K562 (cell line): ENCODE measurements around the gene ANKRD44. TPM values are rescaled to one million over a fixed set of nuclear protein-coding genes. Genes with fewer than 3 reads are reported as not detected.

Source experiments
- ATAC-seq: fragments of 200-7000 bp; cut with Tn5 transposase; 3 replicates; pipeline ENCODE4 v1.9.1; 2020; ENCODE audit warnings: moderate library complexity
- BruUV-seq: library from RNA; stranded (reverse); fragments of 400-500 nt; replicated peaks from 2 replicates; lab custom pipeline; 2021; lab: Mats Ljungman, UMichigan
- CTCF ChIA-PET: fragments of 300-600 bp; formaldehyde crosslinking; extraction: SDS; loops from one replicate; lab custom pipeline; 2021; ENCODE audit warnings: low intra/inter-chr PET ratio; lab: Yijun Ruan, JAX
- POLR2A ChIA-PET: fragments of 300-600, 350-650 bp; sonication (Branson Sonifier 250); formaldehyde crosslinking; extraction: SDS; loops from one replicate; lab custom pipeline; 2021; ENCODE audit warnings: antibody characterized with exemption, inconsistent platforms; lab: Yijun Ruan, JAX
- DNase-seq, 4 experiments: peaks; one replicate each; pipeline versions ENCODE4 v3.0.0 to v3.0.0-alpha.2; 2011 to 2018; ENCODE audit warnings: low spot score in 3 of 4, mixed read lengths in 3 of 4; ENCODE audit errors: extremely low read depth in 1 of 4
- FAIRE-seq: peaks from 2 replicates; lab custom pipeline; 2011; peaks lifted over from hg19 to GRCh38; lab: Jason Lieb, UNC
- H2AFZ ChIP-seq: 2 replicates; pipeline ENCODE4 v1.6.0; 2011; ENCODE audit warnings: low read depth, low read length, control low read depth, inconsistent platforms
- H3K27ac ChIP-seq: fragments of 200-600 bp; 3 replicates; pipeline ENCODE4 v1.8.0; 2011; ENCODE audit warnings: low read depth, mild to moderate bottlenecking, control low read depth, inconsistent platforms, low read length, moderate library complexity, mixed read lengths; ENCODE audit errors: extremely low read depth
- H3K27me3 ChIP-seq, 2 experiments: fragments of 300-600 bp in 1 of 2; 2 replicates in 1 of 2; 3 replicates in 1 of 2; pipeline versions ENCODE4 v1.6.0 to v1.8.0; 2011; ENCODE audit warnings: inconsistent platforms in 2 of 2, low read length in 2 of 2, mild to moderate bottlenecking in 1 of 2, mixed read lengths in 1 of 2, moderate library complexity in 1 of 2; ENCODE audit not compliant: control insufficient read depth in 2 of 2, insufficient read depth in 2 of 2
- H3K36me3 ChIP-seq: fragments of 300-600 bp; 3 replicates; pipeline ENCODE4 v1.8.0; 2011; ENCODE audit warnings: mild to moderate bottlenecking, low read length, inconsistent platforms; ENCODE audit not compliant: control insufficient read depth, insufficient read depth
- H3K4me1 ChIP-seq, 2 experiments: fragments of 200-600 bp in 1 of 2; replicated peaks in 1 of 2; 2 replicates in 1 of 2; 3 replicates in 1 of 2; pipeline versions ENCODE4 v1.5.1 to v1.8.0; 2011; ENCODE audit warnings: inconsistent platforms in 2 of 2, low read length in 2 of 2, mild to moderate bottlenecking in 1 of 2, mixed read lengths in 1 of 2, moderate library complexity in 1 of 2; ENCODE audit not compliant: control insufficient read depth in 2 of 2, insufficient read depth in 2 of 2
- H3K4me2 ChIP-seq: 2 replicates; pipeline ENCODE4 v1.6.1; 2011; ENCODE audit warnings: low read length, control low read depth, inconsistent platforms, mixed read lengths; ENCODE audit not compliant: insufficient read depth
- H3K4me3 ChIP-seq: fragments of 200-600 bp; sonication (generic), shearing (Covaris generic); 2 replicates; pipeline ENCODE4 v1.5.1; 2016; ENCODE audit warnings: control low read depth, inconsistent platforms
- H3K79me2 ChIP-seq: fragments of 200-600 bp; 3 replicates; pipeline ENCODE4 v1.8.0; 2011; ENCODE audit warnings: low read length, inconsistent platforms; ENCODE audit not compliant: control insufficient read depth, insufficient read depth
- H3K9ac ChIP-seq, 2 experiments: 2 replicates each; pipeline versions ENCODE4 v1.6.0 to v1.6.1; 2011; ENCODE audit warnings: low read depth in 2 of 2, low read length in 2 of 2, control low read depth in 1 of 2, inconsistent platforms in 1 of 2, mild to moderate bottlenecking in 1 of 2, mixed read lengths in 1 of 2; ENCODE audit not compliant: insufficient read depth in 1 of 2
- H3K9me1 ChIP-seq: one replicate; pipeline ENCODE4 v1.6.0; 2011; ENCODE audit warnings: inconsistent platforms, mild to moderate bottlenecking, low read length, moderate library complexity; ENCODE audit not compliant: control insufficient read depth, insufficient read depth
- H3K9me3 ChIP-seq: replicated peaks from 2 replicates; pipeline ENCODE4 v1.5.1; 2011; ENCODE audit warnings: low read depth, low read length, inconsistent platforms; ENCODE audit not compliant: control insufficient read depth, insufficient read depth
- H4K20me1 ChIP-seq: replicated peaks from 2 replicates; pipeline ENCODE4 v1.6.1; 2011; ENCODE audit warnings: low read length, inconsistent platforms, mixed read lengths; ENCODE audit not compliant: control insufficient read depth, insufficient read depth
- CREB1 ChIP-seq, 2 experiments: sonication (generic) in 1 of 2; formaldehyde crosslinking in 1 of 2; IDR thresholded peaks; 2 replicates each; pipeline versions ENCODE4 v1.6.1 to v1.8.0; 2012 to 2022; ENCODE audit warnings: inconsistent platforms in 1 of 2, mild to moderate bottlenecking in 1 of 2, missing genetic modification reagents in 1 of 2, moderate library complexity in 1 of 2
- ESRRA ChIP-seq: fragments of 450-650 bp; IDR thresholded peaks from 2 replicates; pipeline ENCODE4 v1.6.1; 2014; ENCODE audit warnings: low read depth, mild to moderate bottlenecking, moderate library complexity, borderline replicate concordance
- HDAC1 ChIP-seq, 2 experiments: fragments of 450-650 bp; IDR thresholded peaks; 2 replicates each; pipeline ENCODE4 v1.6.1; 2016 to 2017; ENCODE audit warnings: inconsistent platforms in 1 of 2, mild to moderate bottlenecking in 1 of 2, moderate library complexity in 1 of 2
- HIVEP1 ChIP-seq: fragments of 250-450 bp; sonication (Bioruptor Pico); IDR thresholded peaks from 2 replicates; pipeline ENCODE4 v1.4.0; 2020; ENCODE audit warnings: mild to moderate bottlenecking
- MED1 ChIP-seq: sonication (generic); formaldehyde crosslinking; IDR thresholded peaks from 2 replicates; pipeline ENCODE4 v1.8.1; 2023; ENCODE audit warnings: missing genetic modification reagents, borderline replicate concordance
- POLR3G ChIP-seq: IDR thresholded peaks from 2 replicates; pipeline ENCODE4 v1.6.1; 2011; ENCODE audit not compliant: insufficient read length, insufficient replicate concordance; ENCODE audit errors: extremely low read depth
- PYGO2 ChIP-seq: fragments of 450-650 bp; IDR thresholded peaks from 2 replicates; pipeline ENCODE4 v1.6.1; 2016; ENCODE audit warnings: mild to moderate bottlenecking, missing genetic modification characterization, moderate library complexity, missing compliant biosample characterization
- ZNF644 ChIP-seq: fragments of 200-800 bp; sonication (Bioruptor generic); IDR thresholded peaks from 2 replicates; pipeline ENCODE4 v1.6.1; 2016; ENCODE audit warnings: low read depth, missing genetic modification characterization, missing compliant biosample characterization
- ZNF668 ChIP-seq: fragments of 250-450 bp; sonication (Bioruptor Pico); IDR thresholded peaks from 2 replicates; pipeline ENCODE4 v1.8.0; 2022; ENCODE audit warnings: mild to moderate bottlenecking, inconsistent platforms
- WGBS: fragments of 100-300 bp; shearing (Covaris generic); methylation state at CpG from one replicate; pipeline ENCODE4 v1.1.6; 2016; ENCODE audit warnings: low coverage, mixed read lengths; ENCODE audit not compliant: insufficient coverage; ENCODE audit errors: missing lambda C conversion rate; 5-methylcytosine and 5-hydroxymethylcytosine counted together
- in situ Hi-C: fragments of 300-500 bp; cut with MboI; formaldehyde crosslinking; loops from 4 replicates; pipeline ENCODE4 v1.15.0; 2018; ENCODE audit warnings: inconsistent platforms, mixed read lengths
- intact Hi-C: fragments of 100-400 bp; cut with micrococcal nuclease; formaldehyde crosslinking; loops from 2 replicates; pipeline ENCODE4 v1.14.2; 2022
- polyA plus RNA-seq, 8 experiments: library from polyadenylated mRNA; depleted of rRNA in 4 of 8; stranded (reverse) in 5 of 8; unstranded in 3 of 8; fragments of >200 nt; fragmentation: Nextera tagmentation in 2 of 8; fragmentation: Illumina TruSeq in 1 of 8; extraction: Ambion mirVana in 2 of 8; extraction: Trizol in 1 of 8; gene quantifications; 2 replicates each; pipeline versions ENCODE4 v1.2.1 to v1.2.3, GENCODE V29; 2011 to 2014; ENCODE audit warnings: inconsistent platforms in 1 of 8, missing spikeins in 1 of 8
- total RNA-seq, 7 experiments: library from RNA; depleted of rRNA in 6 of 7; stranded (reverse); fragments of >200 nt in 6 of 7; fragmentation: Illumina TruSeq in 2 of 7; extraction: Trizol in 2 of 7; gene quantifications; 2 replicates each; pipeline versions ENCODE4 v1.2.1 to v1.2.3, GENCODE V29; 2011 to 2021; ENCODE audit warnings: low replicate concordance in 1 of 7
- TF ChIP-seq, protein P1 (sequence below): sonication (generic); IDR thresholded peaks from 2 replicates; pipeline ENCODE4 v1.6.1; 2016
- TF ChIP-seq, protein P2 (sequence below), 2 experiments: fragments of 450-650 bp; IDR thresholded peaks; 2 replicates each; pipeline ENCODE4 v1.6.1; 2016; ENCODE audit warnings: mild to moderate bottlenecking in 2 of 2, borderline replicate concordance in 1 of 2, low read depth in 1 of 2, moderate library complexity in 1 of 2
- TF ChIP-seq, protein P3 (sequence below): sonication (generic); formaldehyde crosslinking; IDR thresholded peaks from 2 replicates; pipeline ENCODE4 v1.9.0; 2022; ENCODE audit warnings: mild to moderate bottlenecking, missing genetic modification reagents

ANKRD44 gene
- total and polyA plus RNA-seq, 9 of the 15 experiments (the other 6 are each of a cell fraction or from before 2014, with no cell fraction given) = 0.03 to 0.64 (median 0.07) TPM; not detected in 3

DNA sequence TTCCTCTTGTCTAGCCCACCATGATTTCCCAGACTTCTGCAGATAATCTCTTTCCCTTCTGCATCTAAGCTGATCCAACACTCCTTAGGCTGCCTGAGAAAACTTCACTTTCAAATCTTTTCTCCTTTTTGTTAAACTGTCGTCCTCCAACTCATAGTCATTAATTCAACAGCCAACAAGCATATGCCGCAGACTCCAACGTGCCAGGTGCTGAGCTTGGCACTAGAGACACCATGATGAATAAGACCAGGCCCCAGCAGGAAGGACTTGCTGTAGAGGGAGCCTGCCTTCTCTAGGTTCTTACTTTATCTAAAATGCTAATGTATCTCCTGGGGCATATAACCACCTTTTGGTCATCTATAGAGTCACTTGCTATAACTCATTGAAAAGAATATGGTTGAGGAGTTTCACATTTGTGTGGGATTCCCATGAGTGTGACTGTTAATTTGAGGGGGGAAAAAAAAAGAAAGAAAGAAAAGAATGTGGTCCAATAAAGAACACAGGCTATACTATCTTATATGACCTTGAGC, 51.0 kb downstream of the ANKRD44 start:
- ATAC-seq (no peak), FAIRE-seq (no peak), DNase-seq (no peak)
- Histone ChIP-seq H4K20me1 (no peaks in the 10 kb centered on the region), H3K9ac (no peak overlapping the region), H3K4me2 (no peak overlapping the region), H3K36me3 (no peaks in the 10 kb centered on the region), H3K9me3 (no peaks in the 10 kb centered on the region), H3K9me1 (no peaks in the 10 kb centered on the region), H3K27ac (no peak overlapping the region), H3K27me3 (peaks cover 0 to 6% of the 10 kb centered on the region in 2 experiments; a peak in 2 of 5 replicates), H3K4me3 (no peak overlapping the region), H2AFZ (no peak overlapping the region), H3K79me2 (no peaks in the 10 kb centered on the region), H3K4me1 (no peaks in the 10 kb centered on the region)
- CTCF ChIA-PET = no interaction called here
- TF ChIP-seq ZNF668 (no peak), PYGO2 (no peak), ZNF644 (tag) (no peak), POLR3G (no peak), HIVEP1 (no peak), HDAC1 (IDR thresholded peaks at IDR 0.05) (no peak), MED1 (CRISPR knock-in tag) (no peak), CREB1 (IDR thresholded peaks at IDR 0.05) (no peak), CREB1 (CRISPR knock-in tag; IDR thresholded peaks at IDR 0.05) (no peak), ESRRA (no peak)
- TF ChIP-seq, protein P1, sequence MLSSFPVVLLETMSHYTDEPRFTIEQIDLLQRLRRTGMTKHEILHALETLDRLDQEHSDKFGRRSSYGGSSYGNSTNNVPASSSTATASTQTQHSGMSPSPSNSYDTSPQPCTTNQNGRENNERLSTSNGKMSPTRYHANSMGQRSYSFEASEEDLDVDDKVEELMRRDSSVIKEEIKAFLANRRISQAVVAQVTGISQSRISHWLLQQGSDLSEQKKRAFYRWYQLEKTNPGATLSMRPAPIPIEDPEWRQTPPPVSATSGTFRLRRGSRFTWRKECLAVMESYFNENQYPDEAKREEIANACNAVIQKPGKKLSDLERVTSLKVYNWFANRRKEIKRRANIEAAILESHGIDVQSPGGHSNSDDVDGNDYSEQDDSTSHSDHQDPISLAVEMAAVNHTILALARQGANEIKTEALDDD = no peak
- TF ChIP-seq, protein P2, sequence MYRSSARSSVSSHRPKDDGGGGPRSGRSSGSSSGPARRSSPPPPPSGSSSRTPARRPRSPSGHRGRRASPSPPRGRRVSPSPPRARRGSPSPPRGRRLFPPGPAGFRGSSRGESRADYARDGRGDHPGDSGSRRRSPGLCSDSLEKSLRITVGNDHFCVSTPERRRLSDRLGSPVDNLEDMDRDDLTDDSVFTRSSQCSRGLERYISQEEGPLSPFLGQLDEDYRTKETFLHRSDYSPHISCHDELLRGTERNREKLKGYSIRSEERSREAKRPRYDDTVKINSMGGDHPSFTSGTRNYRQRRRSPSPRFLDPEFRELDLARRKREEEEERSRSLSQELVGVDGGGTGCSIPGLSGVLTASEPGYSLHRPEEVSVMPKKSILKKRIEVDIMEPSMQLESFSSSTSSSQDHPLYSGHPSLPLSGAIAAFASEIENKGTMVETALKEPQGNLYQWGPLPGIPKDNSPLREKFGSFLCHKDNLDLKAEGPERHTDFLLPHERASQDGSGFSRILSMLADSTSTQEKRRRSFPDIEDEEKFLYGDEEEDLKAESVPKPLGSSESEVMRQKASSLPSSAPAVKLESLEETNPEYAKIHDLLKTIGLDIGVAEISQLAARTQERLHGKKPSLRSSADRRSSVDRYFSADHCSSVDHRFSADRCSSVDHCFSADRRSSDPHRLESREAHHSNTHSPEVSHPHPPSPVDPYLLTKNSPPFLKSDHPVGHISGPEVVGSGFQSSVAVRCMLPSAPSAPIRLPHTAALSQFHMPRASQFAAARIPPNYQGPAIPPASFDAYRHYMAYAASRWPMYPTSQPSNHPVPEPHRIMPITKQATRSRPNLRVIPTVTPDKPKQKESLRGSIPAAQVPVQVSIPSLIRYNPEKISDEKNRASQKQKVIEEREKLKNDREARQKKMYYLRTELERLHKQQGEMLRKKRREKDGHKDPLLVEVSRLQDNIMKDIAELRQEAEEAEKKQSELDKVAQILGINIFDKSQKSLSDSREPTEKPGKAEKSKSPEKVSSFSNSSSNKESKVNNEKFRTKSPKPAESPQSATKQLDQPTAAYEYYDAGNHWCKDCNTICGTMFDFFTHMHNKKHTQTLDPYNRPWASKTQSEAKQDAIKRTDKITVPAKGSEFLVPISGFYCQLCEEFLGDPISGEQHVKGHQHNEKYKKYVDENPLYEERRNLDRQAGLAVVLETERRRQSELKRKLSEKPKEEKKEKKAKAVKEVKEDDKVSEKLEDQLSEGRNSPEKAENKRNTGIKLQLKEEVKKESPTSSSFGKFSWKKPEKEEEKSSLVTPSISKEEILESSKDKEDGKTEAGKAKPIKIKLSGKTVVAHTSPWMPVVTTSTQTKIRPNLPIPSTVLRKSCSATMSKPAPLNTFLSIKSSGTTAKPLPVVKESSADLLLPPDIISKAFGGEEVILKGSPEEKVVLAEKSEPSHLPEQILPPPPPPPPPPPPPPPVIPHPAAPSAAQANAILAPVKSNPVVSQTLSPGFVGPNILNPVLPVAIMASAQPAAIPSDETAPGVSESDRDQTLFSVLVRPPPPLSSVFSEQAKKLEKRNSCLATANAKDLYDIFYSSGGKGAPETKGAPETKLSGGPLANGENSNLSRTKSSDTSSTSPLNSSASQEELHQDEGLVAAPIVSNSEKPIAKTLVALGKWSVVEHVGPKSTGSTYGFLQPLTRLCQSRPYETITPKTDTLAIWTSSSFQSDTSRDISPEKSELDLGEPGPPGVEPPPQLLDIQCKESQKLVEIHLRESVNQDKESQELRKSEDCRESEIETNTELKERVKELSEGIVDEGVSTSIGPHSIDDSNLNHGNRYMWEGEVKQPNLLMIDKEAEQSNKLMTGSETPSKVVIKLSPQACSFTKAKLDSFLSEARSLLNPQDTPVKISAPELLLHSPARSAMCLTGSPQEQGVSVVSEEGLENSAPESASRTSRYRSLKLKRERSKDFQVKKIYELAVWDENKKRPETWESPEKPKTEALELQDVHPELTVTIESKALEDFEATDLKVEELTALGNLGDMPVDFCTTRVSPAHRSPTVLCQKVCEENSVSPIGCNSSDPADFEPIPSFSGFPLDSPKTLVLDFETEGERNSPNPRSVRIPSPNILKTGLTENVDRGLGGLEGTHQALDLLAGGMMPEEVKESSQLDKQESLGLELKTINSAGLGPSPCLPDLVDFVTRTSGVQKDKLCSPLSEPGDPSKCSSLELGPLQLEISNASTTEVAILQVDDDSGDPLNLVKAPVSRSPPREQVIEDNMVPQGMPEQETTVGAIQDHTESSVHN (IDR thresholded peaks at IDR 0.05; ENCODE audit: borderline replicate concordance in 1 of 2, low read depth in 1 of 2) = no peak
- TF ChIP-seq, protein P3, sequence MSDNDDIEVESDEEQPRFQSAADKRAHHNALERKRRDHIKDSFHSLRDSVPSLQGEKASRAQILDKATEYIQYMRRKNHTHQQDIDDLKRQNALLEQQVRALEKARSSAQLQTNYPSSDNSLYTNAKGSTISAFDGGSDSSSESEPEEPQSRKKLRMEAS = no peak
- 0% methylated on average over 3 of the region's 3 CpGs for WGBS
- intact Hi-C loops = no loop called here
- POLR2A ChIA-PET = no interaction called here
- BruUV-seq = no TSS peak
- in situ Hi-C loops = no loop called here
